WI38 (cell line): Measurements from ENCODE around the gene RALB.
"Not testable (repeated sequence)": the region's sequence is repeated elsewhere in the genome, so short reads cannot be mapped to it uniquely, and the experiment has no call there.

Experiments used
- H3K4me3 ChIP-seq: 2 replicates; pipeline ENCODE4 v1.5.1; 2011; ENCODE audit warnings: low read depth, mild to moderate bottlenecking, control low read depth, low read length
- CTCF ChIP-seq: IDR thresholded peaks from 2 replicates; pipeline ENCODE4 v1.5.1; 2012; ENCODE audit warnings: low read depth, mild to moderate bottlenecking, control low read depth, low read length

Gene RALB

GRCh38 chr2:120258196-120258595 lies 5.5 kb downstream of the RALB start:
- H3K4me3 ChIP-seq = no peak overlapping the region
- no peak for TF ChIP-seq CTCF

- not testable (repeated sequence) for H3K4me3 ChIP-seq
Measured at GRCh38 chr2:120259939-120260338, 7.3 kb downstream of the RALB start.

- TF ChIP-seq CTCF = no peak
- H3K4me3 ChIP-seq = no peak overlapping the region
Measured at GRCh38 chr2:120260736-120261135, 8.1 kb downstream of the RALB start.

GRCh38 chr2:120261387-120262006 lies 8.8 kb downstream of the RALB start:
- TF ChIP-seq CTCF = no peak
- H3K4me3 ChIP-seq = no peak overlapping the region

- TF ChIP-seq CTCF = no peak
- no peak overlapping the region for H3K4me3 ChIP-seq
Measured at GRCh38 chr2:120262150-120262549, 9.5 kb downstream of the RALB start.

- TF ChIP-seq CTCF = no peak
- H3K4me3 ChIP-seq = no peak overlapping the region
Measured at GRCh38 chr2:120262761-120263428, 10.2 kb downstream of the RALB start.

- H3K4me3 ChIP-seq = no peak overlapping the region
- no peak for TF ChIP-seq CTCF
Measured at GRCh38 chr2:120265006-120265405, 12.4 kb downstream of the RALB start.

GRCh38 chr2:120267348-120267747 lies 14.7 kb downstream of the RALB start:
- no peak for TF ChIP-seq CTCF
- no peak overlapping the region for H3K4me3 ChIP-seq
